GM23248 (cell line): ENCODE data around the gene TNFRSF18. TPM values are rescaled to one million over a fixed set of nuclear protein-coding genes. Genes with fewer than 3 reads are reported as not detected.

ENCODE experiments used
- DNase-seq: peaks from one replicate; pipeline ENCODE4 v3.0.0-alpha.2; 2015
- H2AFZ ChIP-seq: fragments of 200-600 bp; sonication (generic); 2 replicates; pipeline ENCODE4 v1.6.1; 2016; ENCODE audit warnings: antibody characterized with exemption
- H3F3A ChIP-seq: fragments of 200-600 bp; sonication (generic); 2 replicates; pipeline ENCODE4 v1.6.1; 2016; ENCODE audit warnings: mild to moderate bottlenecking, antibody characterized with exemption, mixed run types; ENCODE audit not compliant: insufficient read depth
- H3K27ac ChIP-seq: fragments of 200-600 bp; sonication (generic); 2 replicates; pipeline ENCODE4 v1.5.1; 2016; ENCODE audit warnings: mild to moderate bottlenecking
- H3K27me3 ChIP-seq: fragments of 200-600 bp; sonication (generic); replicated peaks from 2 replicates; pipeline ENCODE4 v1.6.1; 2016; ENCODE audit warnings: mild to moderate bottlenecking; ENCODE audit not compliant: insufficient read depth
- H3K36me3 ChIP-seq: fragments of 200-600 bp; sonication (generic); 2 replicates; pipeline ENCODE4 v1.6.1; 2016; ENCODE audit warnings: low read depth, mild to moderate bottlenecking
- H3K4me1 ChIP-seq: fragments of 200-600 bp; sonication (generic); 2 replicates; pipeline ENCODE4 v1.6.1; 2016; ENCODE audit warnings: mild to moderate bottlenecking; ENCODE audit not compliant: insufficient read depth
- H3K4me2 ChIP-seq: fragments of 200-600 bp; sonication (generic); one replicate; pipeline ENCODE4 v1.6.1; 2016; ENCODE audit warnings: mild to moderate bottlenecking; ENCODE audit not compliant: unreplicated experiment
- H3K4me3 ChIP-seq: fragments of 200-600 bp; sonication (generic); 2 replicates; pipeline ENCODE4 v1.5.1; 2016; ENCODE audit warnings: mild to moderate bottlenecking
- H3K79me2 ChIP-seq: fragments of 200-600 bp; sonication (generic); 2 replicates; pipeline ENCODE4 v1.6.1; 2016; ENCODE audit warnings: mild to moderate bottlenecking; ENCODE audit not compliant: insufficient read depth
- H3K9ac ChIP-seq: fragments of 200-600 bp; sonication (generic); 2 replicates; pipeline ENCODE4 v1.6.1; 2016; ENCODE audit warnings: mild to moderate bottlenecking
- H3K9me2 ChIP-seq: fragments of 200-600 bp; sonication (generic); 2 replicates; pipeline ENCODE4 v1.6.1; 2016; ENCODE audit warnings: mixed run types, mild to moderate bottlenecking, moderate library complexity; ENCODE audit not compliant: insufficient read depth
- H3K9me3 ChIP-seq: fragments of 200-600 bp; sonication (generic); one replicate; pipeline ENCODE4 v1.6.1; 2017; ENCODE audit warnings: low read depth
- H4K20me1 ChIP-seq: fragments of 200-600 bp; sonication (generic); 2 replicates; pipeline ENCODE4 v1.6.0; 2016; ENCODE audit not compliant: insufficient read depth
- EZH2 ChIP-seq: fragments of 200-600 bp; sonication (generic); IDR thresholded peaks from 2 replicates; pipeline ENCODE4 v1.6.1; 2018; ENCODE audit warnings: antibody characterized with exemption, mild to moderate bottlenecking; ENCODE audit not compliant: insufficient read depth, poor library complexity, severe bottlenecking
- EZH2phosphoT487 ChIP-seq: fragments of 200-600 bp; sonication (generic); IDR thresholded peaks from 2 replicates; pipeline ENCODE4 v1.6.1; 2018; ENCODE audit warnings: antibody characterized with exemption, moderate library complexity, mild to moderate bottlenecking, low read depth; ENCODE audit not compliant: insufficient read depth
- WGBS, 2 experiments: methylation state at CpG; one replicate each; pipeline ENCODE4 v1.1.6; 2015 to 2017; ENCODE audit warnings: low lambda C conversion rate in 2 of 2, low coverage in 1 of 2; ENCODE audit errors: missing lambda C conversion rate in 2 of 2; 5-methylcytosine and 5-hydroxymethylcytosine counted together
- in situ Hi-C: fragments of 300-500 bp; cut with MboI; formaldehyde crosslinking; loops from 2 replicates; pipeline ENCODE4 v1.15.0; 2020
- polyA plus RNA-seq: library from polyadenylated mRNA; unstranded; fragments of >200 nt; fragmentation: Nextera tagmentation; extraction: Ambion mirVana; gene quantifications from 2 replicates; pipeline ENCODE4 v1.2.1, GENCODE V29; 2016
- total RNA-seq: library from RNA; depleted of rRNA; stranded (reverse); fragments of >200 nt; shearing (Covaris generic); gene quantifications from 2 replicates; pipeline ENCODE4 v1.2.3, GENCODE V29; 2014

The TNFRSF18 gene
- total and polyA plus RNA-seq, 2 experiments from 2014 or later = not detected

DNA sequence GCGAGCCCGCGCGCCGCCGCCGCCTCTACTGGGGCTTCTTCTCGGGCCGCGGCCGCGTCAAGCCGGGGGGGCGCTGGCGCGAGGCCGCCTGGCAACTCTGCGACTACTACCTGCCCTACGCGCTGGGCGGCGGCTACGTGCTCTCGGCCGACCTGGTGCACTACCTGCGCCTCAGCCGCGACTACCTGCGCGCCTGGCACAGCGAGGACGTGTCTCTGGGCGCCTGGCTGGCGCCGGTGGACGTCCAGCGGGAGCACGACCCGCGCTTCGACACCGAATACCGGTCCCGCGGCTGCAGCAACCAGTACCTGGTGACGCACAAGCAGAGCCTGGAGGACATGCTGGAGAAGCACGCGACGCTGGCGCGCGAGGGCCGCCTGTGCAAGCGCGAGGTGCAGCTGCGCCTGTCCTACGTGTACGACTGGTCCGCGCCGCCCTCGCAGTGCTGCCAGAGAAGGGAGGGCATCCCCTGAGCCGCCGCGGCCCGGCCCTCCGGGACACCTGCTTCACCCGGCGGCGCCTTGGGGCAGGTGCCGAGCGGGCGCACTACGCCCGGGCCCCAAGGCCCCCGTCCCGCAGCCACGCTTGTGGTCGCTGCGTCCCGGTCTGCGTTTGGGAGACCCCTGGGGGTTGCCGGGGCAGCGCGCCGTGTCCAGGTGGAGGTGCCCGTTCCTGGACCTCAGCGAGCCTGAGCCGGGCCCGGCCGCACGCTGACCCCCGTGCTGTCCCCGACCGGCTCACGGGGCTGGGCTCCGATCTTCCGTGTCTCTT lies 26.6 kb upstream of the TNFRSF18 start:
- no peaks in the 10 kb centered on the region for H3K27me3 ChIP-seq
- no peaks in the 10 kb centered on the region for H3K9me3 ChIP-seq
- peaks cover 12% of the 10 kb centered on the region for H3F3A ChIP-seq
- TF ChIP-seq EZH2phosphoT487 = no peak
- TF ChIP-seq EZH2 = no peak
- peaks cover 57% of the 10 kb centered on the region for H3K79me2 ChIP-seq
- no peaks in the 10 kb centered on the region for H4K20me1 ChIP-seq
- peak overlapping the region; percentile 43; the same call in 1 of the 2 replicates for H3K9ac ChIP-seq
- peaks cover 13% of the 10 kb centered on the region for H3K4me1 ChIP-seq
- H3K4me2 ChIP-seq = no peak overlapping the region
- H3K9me2 ChIP-seq = no peaks in the 10 kb centered on the region
- in situ Hi-C loops = no loop called here
- H3K4me3 ChIP-seq = peak overlapping the region; percentile 59
- no peak for DNase-seq
- WGBS, 2 experiments = 82 to 86% methylated on average over 79 to 92 of the region's 98 CpGs
- no peak overlapping the region for H3K27ac ChIP-seq
- H2AFZ ChIP-seq = peak overlapping the region; percentile 60; the same call in 1 of the 2 replicates
- H3K36me3 ChIP-seq = no peaks in the 10 kb centered on the region; the same call in 1 of the 2 replicates

DNA sequence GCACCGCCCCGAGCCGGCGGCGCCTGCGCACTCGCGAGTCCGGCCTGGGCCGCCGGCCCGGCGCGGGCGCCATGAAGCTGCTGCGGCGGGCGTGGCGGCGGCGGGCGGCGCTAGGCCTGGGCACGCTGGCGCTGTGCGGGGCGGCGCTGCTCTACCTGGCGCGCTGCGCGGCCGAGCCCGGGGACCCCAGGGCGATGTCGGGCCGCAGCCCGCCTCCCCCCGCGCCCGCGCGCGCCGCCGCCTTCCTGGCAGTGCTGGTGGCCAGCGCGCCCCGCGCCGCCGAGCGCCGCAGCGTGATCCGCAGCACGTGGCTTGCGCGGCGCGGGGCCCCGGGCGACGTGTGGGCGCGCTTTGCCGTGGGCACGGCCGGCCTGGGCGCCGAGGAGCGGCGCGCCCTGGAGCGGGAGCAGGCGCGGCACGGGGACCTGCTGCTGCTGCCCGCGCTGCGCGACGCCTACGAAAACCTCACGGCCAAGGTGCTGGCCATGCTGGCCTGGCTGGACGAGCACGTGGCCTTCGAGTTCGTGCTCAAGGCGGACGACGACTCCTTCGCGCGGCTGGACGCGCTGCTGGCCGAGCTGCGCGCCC lies 25.9 kb upstream of the TNFRSF18 start, which contains the start of gene B3GALT6:
Gene B3GALT6, plus strand, starts transcription at position 30 of the 588 bp plus-strand sequence. Its CDS starts 42 bp downstream, at position 72.
- H3K4me1 ChIP-seq = peaks cover 13% of the 10 kb centered on the region
- TF ChIP-seq EZH2phosphoT487 (no peak), EZH2 (no peak)
- no peaks in the 10 kb centered on the region for H3K27me3 ChIP-seq
- H3K79me2 ChIP-seq = peaks cover 64% of the 10 kb centered on the region
- in situ Hi-C loops = no loop called here
- H2AFZ ChIP-seq = peak within 1 kb of the TSS; percentile 72
- WGBS, 2 experiments = 8 to 18% methylated on average over 18 to 46 of the region's 100 CpGs
- no peak for DNase-seq
- peak within 1 kb of the TSS; percentile 92 for H3K9ac ChIP-seq
- H3K9me2 ChIP-seq = no peaks in the 10 kb centered on the region
- peak within 1 kb of the TSS; percentile 96 for H3K4me3 ChIP-seq
- no peaks in the 10 kb centered on the region for H4K20me1 ChIP-seq
- no peaks in the 10 kb centered on the region for H3K9me3 ChIP-seq
- H3K4me2 ChIP-seq = peak within 1 kb of the TSS; percentile 93
- peak within 1 kb of the TSS; percentile 80 for H3K27ac ChIP-seq
- H3F3A ChIP-seq = peaks cover 12% of the 10 kb centered on the region
- H3K36me3 ChIP-seq = no peaks in the 10 kb centered on the region; the same call in 1 of the 2 replicates

- in situ Hi-C loops = no loop called here
- Histone ChIP-seq H3K79me2 (peaks cover 71% of the 10 kb centered on the region), H3K9me3 (no peaks in the 10 kb centered on the region), H3K36me3 (no peaks in the 10 kb centered on the region; the same call in 1 of the 2 replicates), H2AFZ (peak within 1 kb of the TSS; percentile 72), H3K9me2 (no peaks in the 10 kb centered on the region), H3K27ac (peak within 1 kb of the TSS; percentile 80), H3K9ac (peak within 1 kb of the TSS; percentile 92), H3K4me2 (peak within 1 kb of the TSS; percentile 93), H4K20me1 (no peaks in the 10 kb centered on the region), H3K4me1 (peaks cover 13% of the 10 kb centered on the region), H3F3A (peaks cover 12% of the 10 kb centered on the region), H3K4me3 (peak within 1 kb of the TSS; percentile 96), H3K27me3 (no peaks in the 10 kb centered on the region)
- peak; percentile 99 for DNase-seq
- 1 to 2% methylated on average over 58 of the region's 99 CpGs for WGBS, 2 experiments
- TF ChIP-seq EZH2phosphoT487 (no peak), EZH2 (no peak)
Measured at GRCh38 chr1:1231400-1232207, 25.2 kb upstream of the TNFRSF18 start, which contains the start of gene SDF4. Gene SDF4, minus strand, starts transcription at chr1:1232001. Its CDS starts 3,229 bp downstream, at chr1:1228772.
